Duodenal mucosa (tissue), 2 donors: Measurements from ENCODE around the gene PMF1.

Experiments used
- H3K27ac ChIP-seq: one replicate; pipeline ENCODE4 v1.7.0; 2013; ENCODE audit warnings: low read depth, low read length
- H3K27me3 ChIP-seq, 2 donors: one replicate each; pipeline ENCODE4 v1.7.0; 2013; ENCODE audit warnings: low read length in 2 of 2, control low read depth in 1 of 2; ENCODE audit not compliant: insufficient read depth in 2 of 2, control insufficient read depth in 1 of 2
- H3K36me3 ChIP-seq, 2 donors: one replicate each; pipeline ENCODE4 v1.7.0; 2013; ENCODE audit warnings: low read length in 2 of 2, control low read depth in 1 of 2; ENCODE audit not compliant: insufficient read depth in 2 of 2, control insufficient read depth in 1 of 2
- H3K4me1 ChIP-seq, 2 donors: one replicate each; pipeline ENCODE4 v1.7.0; 2013; ENCODE audit warnings: low read length in 2 of 2, control low read depth in 1 of 2; ENCODE audit not compliant: insufficient read depth in 2 of 2, control insufficient read depth in 1 of 2
- H3K4me3 ChIP-seq, 2 donors: one replicate each; pipeline ENCODE4 v1.7.0; 2013; ENCODE audit warnings: low read length in 2 of 2, low read depth in 1 of 2
- H3K9ac ChIP-seq, 2 donors: one replicate each; pipeline ENCODE4 v1.7.0; 2013; ENCODE audit warnings: low read length in 2 of 2, low read depth in 1 of 2
- H3K9me3 ChIP-seq, 2 donors: one replicate each; pipeline ENCODE4 v1.7.0; 2013; ENCODE audit warnings: low read length in 2 of 2, control low read depth in 1 of 2; ENCODE audit not compliant: control insufficient read depth in 1 of 2

The PMF1 gene, protein sequence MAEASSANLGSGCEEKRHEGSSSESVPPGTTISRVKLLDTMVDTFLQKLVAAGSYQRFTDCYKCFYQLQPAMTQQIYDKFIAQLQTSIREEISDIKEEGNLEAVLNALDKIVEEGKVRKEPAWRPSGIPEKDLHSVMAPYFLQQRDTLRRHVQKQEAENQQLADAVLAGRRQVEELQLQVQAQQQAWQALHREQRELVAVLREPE

DNA sequence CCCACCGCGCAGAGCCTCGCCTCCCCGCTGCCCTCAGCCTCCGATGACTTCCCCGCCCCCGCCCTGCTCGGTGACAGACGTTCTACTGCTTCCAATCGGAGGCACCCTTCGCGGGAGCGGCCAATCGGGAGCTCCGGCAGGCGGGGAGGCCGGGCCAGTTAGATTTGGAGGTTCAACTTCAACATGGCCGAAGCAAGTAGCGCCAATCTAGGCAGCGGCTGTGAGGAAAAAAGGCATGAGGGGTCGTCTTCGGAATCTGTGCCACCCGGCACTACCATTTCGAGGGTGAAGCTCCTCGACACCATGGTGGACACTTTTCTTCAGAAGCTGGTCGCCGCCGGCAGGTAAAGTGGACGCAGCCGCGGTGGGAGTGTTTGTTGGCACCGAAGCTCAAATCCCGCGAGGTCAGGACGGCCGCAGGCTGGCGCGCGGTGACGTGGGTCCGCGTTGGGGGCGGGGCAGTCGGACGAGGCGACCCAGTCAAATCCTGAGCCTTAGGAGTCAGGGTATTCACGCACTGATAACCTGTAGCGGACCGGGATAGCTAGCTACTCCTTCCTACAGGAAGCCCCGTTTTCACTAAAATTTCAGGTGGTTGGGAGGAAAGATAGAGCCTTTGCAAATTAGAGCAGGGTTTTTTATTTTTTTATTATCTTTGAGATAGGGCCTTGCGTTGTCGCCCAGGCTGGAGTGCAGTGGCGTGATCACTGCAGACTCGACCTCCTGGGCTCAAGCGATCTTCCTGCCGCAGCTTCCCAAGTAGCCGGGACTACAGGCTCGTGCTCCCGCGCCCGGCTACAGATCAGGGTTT lies at the start of gene PMF1:
TSS of gene PMF1 (plus strand) at position 175 of the 811 bp plus-strand sequence. CDS start at position 184, 9 bp downstream.
- Histone ChIP-seq H3K36me3 (peaks cover 9 to 30% of the 10 kb centered on the region in 2 donors), H3K27ac (peak within 1 kb of the TSS; percentile 93), H3K4me3 (peak within 1 kb of the TSS; percentile 66 to 95), H3K4me1 (peaks cover 13% of the 10 kb centered on the region in 2 donors), H3K9ac (peak within 1 kb of the TSS; percentile 84 to 98), H3K27me3 (no peaks in the 10 kb centered on the region), H3K9me3 (no peaks in the 10 kb centered on the region)

DNA sequence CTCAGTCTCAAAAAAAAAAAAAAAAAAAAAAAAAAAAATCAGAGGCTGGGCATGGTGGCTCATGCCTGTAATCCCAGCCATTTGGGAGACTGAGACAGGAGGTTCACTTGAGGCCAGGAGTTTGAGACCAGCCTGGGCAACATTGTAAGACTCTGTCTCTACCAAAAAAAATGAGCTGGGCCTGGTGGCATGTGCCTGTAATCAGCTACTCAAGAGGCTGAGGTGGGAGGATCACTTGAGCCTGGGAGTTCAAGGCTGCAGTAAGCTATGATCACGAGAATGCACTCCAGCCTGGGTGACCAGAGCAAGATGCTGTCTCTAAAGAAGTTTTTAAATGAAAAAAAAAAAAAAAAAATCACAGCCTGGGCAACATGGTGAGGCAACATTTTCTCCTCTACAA lies 49.1 kb upstream of the PMF1 start:
- no peak overlapping the region for H3K9ac ChIP-seq
- no peaks in the 10 kb centered on the region for H3K27me3 ChIP-seq
- H3K9me3 ChIP-seq, result no peaks in the 10 kb centered on the region
- H3K4me3 ChIP-seq, result no peak overlapping the region
- H3K36me3 ChIP-seq, result no peaks in the 10 kb centered on the region
- H3K4me1 ChIP-seq, result peaks cover 14 to 15% of the 10 kb centered on the region in 2 donors
- H3K27ac ChIP-seq, result no peak overlapping the region

DNA sequence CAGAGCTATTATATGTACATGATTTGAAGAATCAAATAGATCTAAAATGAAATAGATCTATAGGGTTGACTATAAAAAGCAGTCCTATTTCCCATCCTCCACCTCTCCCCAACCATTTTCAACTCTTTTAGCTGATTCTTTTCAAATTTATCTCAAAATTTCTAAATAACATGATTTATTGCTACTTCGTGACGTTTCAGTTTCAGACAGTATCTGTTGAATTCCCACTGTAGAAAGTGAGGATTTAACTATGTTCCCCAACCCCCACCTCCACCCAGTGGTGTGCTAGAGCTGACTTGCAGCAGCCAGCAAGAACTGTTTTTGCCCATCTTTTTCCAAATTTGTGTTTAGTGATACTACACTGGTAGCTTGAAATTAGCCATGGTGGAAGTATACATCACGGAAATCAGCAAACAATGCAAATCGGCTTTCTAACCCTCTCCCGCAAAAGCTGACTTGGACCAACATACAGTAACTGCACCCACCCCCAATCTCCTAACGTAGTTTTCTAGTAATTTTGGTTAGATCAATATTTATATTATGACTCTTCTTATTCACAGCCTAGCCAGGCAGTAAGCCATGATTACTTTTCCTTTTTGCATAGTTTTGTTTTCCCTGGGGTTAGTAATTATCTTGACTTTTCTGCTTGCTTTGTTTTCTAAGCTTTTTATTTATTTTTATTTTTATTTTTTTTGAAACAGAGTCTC lies 48.5 kb upstream of the PMF1 start:
- H3K4me3 ChIP-seq, result no peak overlapping the region
- H3K27ac ChIP-seq, result no peak overlapping the region
- no peaks in the 10 kb centered on the region for H3K36me3 ChIP-seq
- no peaks in the 10 kb centered on the region for H3K27me3 ChIP-seq
- no peak overlapping the region for H3K9ac ChIP-seq
- H3K9me3 ChIP-seq, result no peaks in the 10 kb centered on the region
- peaks cover 14 to 15% of the 10 kb centered on the region in 2 donors for H3K4me1 ChIP-seq

DNA sequence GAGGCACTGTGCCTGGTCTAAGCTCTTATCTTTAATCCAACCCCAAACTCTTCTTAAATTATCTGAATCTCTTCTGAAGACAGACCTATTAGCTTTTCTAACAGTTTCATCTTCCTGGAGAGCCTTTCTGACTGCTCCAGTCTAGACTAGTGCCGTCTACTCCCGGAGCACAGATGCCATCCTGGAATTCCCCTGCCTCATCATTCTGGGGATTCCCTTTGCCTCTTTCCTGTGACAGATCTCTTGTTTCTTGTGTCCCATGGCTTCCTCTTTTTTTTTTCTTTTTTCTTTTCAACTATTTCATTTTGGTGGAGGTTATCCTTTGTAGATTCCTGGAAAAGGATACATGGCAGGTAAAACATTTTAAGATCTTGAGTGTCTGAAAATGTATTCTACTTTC lies 47.7 kb upstream of the PMF1 start:
- no peaks in the 10 kb centered on the region for H3K36me3 ChIP-seq
- no peaks in the 10 kb centered on the region for H3K9me3 ChIP-seq
- no peaks in the 10 kb centered on the region for H3K27me3 ChIP-seq
- no peak overlapping the region for H3K27ac ChIP-seq
- no peak overlapping the region for H3K4me3 ChIP-seq
- no peak overlapping the region for H3K9ac ChIP-seq
- peaks cover 13 to 14% of the 10 kb centered on the region in 2 donors for H3K4me1 ChIP-seq

DNA sequence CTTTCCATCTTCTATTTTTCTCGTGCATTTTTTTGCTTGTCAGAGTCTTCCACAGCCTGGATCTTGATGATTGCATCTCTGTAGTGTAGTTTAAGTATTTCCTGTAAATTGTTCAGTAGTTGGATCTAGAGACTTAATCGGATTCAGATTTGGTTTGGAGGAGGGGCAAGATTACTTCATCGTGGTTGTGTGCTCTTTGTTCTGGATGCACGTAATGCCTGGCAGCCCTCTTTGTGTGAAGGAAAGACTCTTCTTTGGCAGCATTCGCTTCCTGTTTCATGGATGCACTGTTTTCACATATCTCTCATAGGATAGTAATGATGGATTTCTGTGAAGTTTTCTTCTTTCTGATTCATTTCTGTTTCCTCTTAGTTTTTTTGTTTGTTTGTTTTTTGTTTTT lies 45.3 kb upstream of the PMF1 start:
- Histone ChIP-seq H3K9me3 (no peaks in the 10 kb centered on the region), H3K4me1 (peaks cover 5 to 7% of the 10 kb centered on the region in 2 donors), H3K9ac (no peak overlapping the region), H3K36me3 (no peaks in the 10 kb centered on the region), H3K27ac (no peak overlapping the region), H3K4me3 (no peak overlapping the region), H3K27me3 (no peaks in the 10 kb centered on the region)

DNA sequence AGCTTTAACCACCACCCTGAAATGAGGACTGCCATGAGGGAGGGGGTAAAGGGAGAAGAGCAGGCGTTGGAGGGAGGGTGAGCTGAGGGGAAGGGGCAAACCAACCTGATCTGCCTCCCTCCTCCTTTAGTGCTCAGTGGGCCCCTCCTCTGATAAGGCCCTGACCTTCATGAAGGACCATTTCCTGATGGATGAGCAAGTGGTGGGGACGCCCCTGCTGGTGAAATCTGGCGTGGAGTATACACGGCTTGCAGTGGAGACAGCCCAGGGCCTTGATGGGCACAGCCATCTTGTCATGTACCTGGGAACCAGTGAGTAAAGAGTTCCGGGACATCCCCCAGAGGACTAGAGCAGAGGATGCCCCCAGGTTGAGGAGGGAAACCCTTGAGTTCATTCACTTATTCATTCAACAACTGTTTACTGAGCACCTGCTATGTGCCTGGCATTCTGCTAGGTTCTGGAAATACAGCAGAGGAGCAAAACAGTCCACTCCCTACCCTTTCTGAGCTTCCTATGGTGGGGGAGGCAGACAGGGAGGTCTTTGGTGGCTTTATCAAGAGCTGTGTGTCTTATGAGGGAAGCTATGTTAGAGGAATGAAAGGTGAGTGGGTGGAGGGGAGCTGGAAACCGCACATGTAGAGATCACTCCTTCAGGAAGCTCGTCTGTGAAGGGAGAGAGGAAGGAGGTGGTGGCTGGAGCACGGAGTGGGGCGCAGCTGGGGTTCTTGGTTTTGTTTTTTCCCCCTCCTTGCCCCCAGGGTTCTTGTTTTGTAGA lies 39.9 kb upstream of the PMF1 start:
- Histone ChIP-seq H3K4me3 (no peak overlapping the region), H3K9me3 (no peaks in the 10 kb centered on the region), H3K36me3 (no peaks in the 10 kb centered on the region), H3K27ac (no peak overlapping the region), H3K9ac (no peak overlapping the region), H3K4me1 (no peaks in the 10 kb centered on the region), H3K27me3 (no peaks in the 10 kb centered on the region)

GRCh38 chr1:156176610-156177210 lies 36.1 kb upstream of the PMF1 start:
- H3K27ac ChIP-seq, result no peak overlapping the region
- no peaks in the 10 kb centered on the region for H3K36me3 ChIP-seq
- H3K27me3 ChIP-seq, result no peaks in the 10 kb centered on the region

DNA sequence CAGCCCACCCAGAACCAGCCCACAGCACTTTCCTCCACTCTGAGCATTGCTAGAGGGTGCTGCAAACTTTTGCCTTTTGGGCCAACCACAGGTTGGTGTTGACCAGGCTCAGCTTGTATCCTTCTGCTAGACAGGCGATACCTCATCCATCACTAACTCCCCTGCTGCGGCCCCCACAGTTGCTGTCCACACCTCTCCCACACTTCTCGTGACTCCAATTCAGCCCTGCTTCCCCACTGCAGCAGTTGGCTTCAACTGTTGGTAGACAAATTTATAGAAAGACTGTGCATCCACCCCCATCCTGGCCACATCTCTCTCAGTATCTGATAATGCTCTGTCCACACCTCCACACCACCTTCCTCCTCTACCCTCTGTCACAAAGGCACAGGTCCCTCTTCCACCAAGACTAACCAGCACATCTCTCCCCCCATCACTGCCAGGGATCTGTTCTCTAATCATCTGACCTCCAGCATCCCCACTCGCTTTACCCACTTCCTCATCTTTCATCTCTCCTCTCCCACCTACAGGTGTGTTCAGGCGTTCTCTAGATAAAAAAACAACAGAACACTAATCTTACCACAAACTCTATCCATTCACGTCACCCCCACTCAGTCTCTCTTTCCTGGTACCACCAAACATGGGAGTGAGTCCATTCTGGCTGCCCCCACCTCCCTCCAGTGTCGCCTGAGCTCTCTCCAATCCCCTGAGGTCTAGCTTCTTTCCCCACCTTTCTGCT lies 34.7 kb upstream of the PMF1 start:
- Histone ChIP-seq H3K36me3 (no peaks in the 10 kb centered on the region), H3K4me3 (no peak overlapping the region), H3K27me3 (no peaks in the 10 kb centered on the region), H3K27ac (no peak overlapping the region), H3K9me3 (no peaks in the 10 kb centered on the region), H3K4me1 (no peaks in the 10 kb centered on the region), H3K9ac (no peak overlapping the region)

More at GRCh38 chr1:156176610-156177210, 36.1 kb upstream of the PMF1 start:
- H3K4me1 ChIP-seq, result no peaks in the 10 kb centered on the region
- no peaks in the 10 kb centered on the region for H3K9me3 ChIP-seq
- H3K4me3 ChIP-seq, result no peak overlapping the region
- H3K9ac ChIP-seq, result no peak overlapping the region

- no peaks in the 10 kb centered on the region for H3K27me3 ChIP-seq
- H3K9ac ChIP-seq, result no peak overlapping the region
- no peak overlapping the region for H3K4me3 ChIP-seq
- no peaks in the 10 kb centered on the region for H3K4me1 ChIP-seq
- no peak overlapping the region for H3K27ac ChIP-seq
- no peaks in the 10 kb centered on the region for H3K36me3 ChIP-seq
- H3K9me3 ChIP-seq, result no peaks in the 10 kb centered on the region
Measured at GRCh38 chr1:156180471-156180870, 32.3 kb upstream of the PMF1 start.
